ENCODE data around the gene IQCH.

DNA sequence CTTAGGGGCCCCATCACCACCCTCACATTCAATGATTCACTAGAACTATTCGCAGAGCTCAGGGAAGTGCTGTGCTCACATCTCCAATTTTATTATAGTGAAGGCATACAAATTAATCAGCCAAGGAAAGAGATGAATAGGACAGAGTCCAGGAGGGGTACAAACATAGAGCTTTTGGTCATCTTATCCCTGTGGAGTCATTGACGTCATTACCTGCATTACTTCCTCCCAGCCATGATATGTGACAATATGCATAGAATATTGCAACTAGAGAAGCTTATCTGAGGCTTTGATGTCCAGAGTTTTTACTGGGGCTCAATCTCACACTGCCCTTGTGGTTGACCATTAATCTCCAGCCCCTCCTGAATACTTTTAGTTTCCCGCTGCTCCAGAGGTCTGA is 1.5 kb downstream of the IQCH start:
- TF ChIP-seq, protein P1, sequence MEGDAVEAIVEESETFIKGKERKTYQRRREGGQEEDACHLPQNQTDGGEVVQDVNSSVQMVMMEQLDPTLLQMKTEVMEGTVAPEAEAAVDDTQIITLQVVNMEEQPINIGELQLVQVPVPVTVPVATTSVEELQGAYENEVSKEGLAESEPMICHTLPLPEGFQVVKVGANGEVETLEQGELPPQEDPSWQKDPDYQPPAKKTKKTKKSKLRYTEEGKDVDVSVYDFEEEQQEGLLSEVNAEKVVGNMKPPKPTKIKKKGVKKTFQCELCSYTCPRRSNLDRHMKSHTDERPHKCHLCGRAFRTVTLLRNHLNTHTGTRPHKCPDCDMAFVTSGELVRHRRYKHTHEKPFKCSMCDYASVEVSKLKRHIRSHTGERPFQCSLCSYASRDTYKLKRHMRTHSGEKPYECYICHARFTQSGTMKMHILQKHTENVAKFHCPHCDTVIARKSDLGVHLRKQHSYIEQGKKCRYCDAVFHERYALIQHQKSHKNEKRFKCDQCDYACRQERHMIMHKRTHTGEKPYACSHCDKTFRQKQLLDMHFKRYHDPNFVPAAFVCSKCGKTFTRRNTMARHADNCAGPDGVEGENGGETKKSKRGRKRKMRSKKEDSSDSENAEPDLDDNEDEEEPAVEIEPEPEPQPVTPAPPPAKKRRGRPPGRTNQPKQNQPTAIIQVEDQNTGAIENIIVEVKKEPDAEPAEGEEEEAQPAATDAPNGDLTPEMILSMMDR (IDR thresholded peaks at IDR 0.05), result no peak
- TF ChIP-seq POLR2AphosphoS5 (IDR thresholded peaks at IDR 0.05), result no peak
